Stimulated activated CD8-positive, alpha-beta memory T cell treated with anti-CD3 and anti-CD28 coated beads, Interleukin-15, amount 100 ng/mL, for 48 hours (primary cell): Measurements from ENCODE around the gene PDE2A.

ENCODE experiments used
- DNase-seq, 2 donors: peaks; one replicate each; pipeline ENCODE4 v3.0.0-alpha.2; 2020; ENCODE audit warnings: low read depth in 2 of 2

The PDE2A gene

DNA sequence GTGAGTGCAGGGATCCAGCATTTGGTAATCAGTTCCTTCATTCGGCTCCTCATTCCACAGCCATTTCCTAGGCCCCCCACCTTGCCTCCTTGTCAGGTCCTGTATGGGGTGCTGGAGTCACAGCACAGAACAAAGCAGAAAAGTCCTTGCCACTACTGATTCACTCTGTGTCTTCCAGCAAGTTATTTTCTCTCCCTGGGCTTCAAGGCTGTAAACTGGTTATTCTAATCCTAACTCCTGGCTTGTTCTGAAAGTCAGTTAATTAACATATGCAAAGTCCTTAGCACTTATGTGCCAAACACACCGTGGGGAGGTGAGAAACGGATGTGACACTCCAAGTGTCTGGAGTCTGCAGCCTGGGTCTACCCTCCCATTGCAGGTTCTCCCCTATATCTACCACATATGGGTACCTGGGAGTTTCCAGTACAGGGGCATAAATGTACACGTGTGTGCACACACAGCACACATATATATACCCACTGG, 30.6 kb upstream of the PDE2A start:
- no peak for DNase-seq

DNA sequence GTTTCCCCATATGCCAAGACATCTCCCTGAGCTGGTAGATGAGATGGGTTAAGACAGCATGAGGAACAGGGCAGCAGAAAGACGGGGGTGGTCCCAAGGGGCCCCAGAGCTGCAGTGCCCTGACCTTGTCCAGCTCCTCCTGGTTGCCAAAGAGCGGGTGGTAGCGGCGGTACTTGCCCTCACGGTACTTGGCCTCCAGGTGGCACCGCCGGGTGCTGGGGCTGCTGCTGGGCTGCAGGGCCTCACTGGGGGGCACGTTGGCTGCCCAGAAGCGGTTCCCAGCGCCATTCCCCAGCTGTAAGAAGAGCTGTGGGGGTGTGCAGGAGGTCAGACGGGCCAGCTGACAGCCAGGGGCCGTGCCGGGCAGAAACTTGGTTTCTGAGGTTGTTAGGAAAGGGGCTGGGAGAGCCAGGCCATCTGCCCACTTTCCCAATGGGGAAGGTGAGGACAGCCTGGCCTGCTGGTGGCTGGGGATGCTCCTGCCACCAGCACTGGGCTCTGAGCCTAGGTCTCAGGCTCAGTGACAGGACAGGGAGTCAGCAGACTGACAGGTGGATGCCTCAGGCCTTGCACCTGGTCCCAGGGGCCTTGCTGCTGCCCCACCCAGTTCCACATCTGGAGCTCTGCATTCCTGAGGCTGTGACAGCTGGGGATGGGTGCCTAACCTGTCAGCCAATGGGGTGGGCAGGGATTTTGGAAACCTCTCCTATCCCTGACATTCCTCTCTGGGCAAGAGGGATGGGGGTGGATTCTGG, 30.0 kb upstream of the PDE2A start:
- DNase-seq, result no peak

DNA sequence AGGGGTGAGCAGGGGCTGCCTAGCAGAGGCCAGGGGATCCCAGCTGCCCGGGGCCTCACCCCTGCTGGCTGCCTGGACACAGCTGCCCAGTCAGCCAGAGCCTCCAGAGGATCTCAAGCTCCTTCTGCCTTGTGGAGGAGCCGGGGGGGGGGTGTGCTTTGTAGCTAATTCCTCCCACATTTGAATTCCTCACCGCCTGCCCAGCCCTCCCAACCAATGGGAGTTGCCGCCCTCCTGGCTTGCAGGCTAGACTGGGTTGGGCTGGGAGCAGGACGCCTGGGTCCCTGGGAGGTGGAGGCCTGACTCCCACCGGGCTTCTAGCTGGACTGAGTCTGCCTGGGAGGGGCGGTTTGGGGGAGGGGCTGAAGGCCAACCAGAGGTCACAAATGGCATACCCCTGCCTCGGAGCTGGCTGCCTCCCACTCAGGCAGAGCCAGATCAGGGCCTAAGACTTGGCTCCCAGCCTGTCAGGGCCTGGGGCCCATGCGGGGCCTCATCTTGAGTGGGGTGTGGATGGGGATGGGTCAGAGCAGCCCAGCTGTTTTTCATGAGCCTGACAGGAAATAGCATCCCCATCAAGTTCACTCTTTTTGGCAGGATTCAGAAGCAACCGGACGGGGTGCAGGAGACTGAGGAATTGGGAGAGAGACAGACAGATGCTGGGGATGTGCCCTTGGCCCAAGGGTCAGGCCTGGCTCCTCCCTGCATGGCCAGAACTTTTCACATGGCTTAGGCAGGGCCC, 29.2 kb upstream of the PDE2A start:
- no peak for DNase-seq

DNA sequence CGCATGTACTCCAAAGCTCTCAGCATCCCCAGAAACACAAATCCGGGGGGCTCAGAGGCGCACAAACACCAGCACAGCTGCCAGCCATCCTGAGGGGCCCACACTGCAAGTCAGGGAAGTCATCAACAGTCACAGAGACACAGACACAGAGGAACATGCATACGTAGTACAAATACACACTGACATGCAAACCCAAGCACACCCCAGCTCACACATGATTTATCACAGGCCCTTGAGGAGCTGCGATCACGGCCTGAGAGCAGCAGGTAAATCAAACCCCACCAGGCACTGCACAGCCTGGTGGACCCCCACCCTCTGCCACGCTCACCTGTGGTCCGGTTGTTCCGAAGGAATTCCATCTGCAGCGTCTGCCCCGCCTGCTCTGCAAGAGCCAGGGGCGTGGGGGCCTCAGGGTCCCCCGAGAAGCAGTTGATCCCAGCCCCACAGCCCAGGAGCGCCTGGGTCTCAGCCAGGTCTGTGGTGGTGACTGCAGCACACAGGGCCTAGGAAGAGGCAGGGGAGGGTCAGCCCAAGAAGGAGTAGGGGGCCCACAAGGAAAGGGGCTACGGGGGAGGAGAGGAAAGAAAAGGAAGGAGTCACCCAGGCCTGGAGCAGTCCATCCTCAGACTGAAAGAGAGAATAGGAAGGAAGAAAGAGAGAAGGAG, 28.5 kb upstream of the PDE2A start:
- DNase-seq, result no peak

DNA sequence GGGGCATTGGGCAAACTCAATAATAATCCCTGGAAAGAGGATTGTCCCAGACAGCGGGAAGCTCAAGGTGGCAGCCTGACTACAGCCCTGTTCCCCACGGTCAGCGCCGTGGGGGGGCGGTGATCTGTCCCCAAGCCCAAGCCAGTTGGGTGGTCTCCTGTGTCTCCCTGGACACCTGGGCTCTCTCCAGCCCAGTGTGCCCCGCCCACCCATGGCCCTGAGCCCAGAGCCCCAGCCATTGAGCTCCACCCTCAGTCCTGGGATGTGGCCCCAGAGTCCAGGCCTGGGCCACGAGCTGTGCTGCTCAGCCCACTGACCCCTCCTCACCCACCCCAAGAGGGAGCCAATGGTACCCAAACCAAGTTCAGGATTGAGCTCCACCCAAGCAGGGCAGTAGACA, 27.9 kb upstream of the PDE2A start:
- DNase-seq, result no peak

DNA sequence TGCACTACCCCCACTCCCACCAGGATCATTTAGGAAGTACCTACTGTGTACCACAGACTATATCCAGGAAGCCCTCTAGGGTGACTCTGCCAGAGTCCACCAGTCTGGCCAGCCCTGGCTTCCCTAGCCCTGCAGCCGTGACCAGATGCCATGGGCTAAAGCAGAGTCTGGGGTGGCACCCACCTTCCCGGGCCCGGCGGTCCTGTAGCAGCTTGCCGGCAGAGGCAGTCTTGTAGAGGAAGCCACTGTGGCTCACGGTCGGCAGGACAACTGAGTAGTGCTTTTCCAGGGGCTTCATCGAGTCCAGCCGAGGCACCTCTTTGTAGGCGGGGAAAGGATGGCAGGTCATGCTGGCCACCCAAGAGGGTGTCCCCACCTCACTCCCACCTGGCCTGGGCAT, 27.2 kb upstream of the PDE2A start:
- DNase-seq, result no peak

DNA sequence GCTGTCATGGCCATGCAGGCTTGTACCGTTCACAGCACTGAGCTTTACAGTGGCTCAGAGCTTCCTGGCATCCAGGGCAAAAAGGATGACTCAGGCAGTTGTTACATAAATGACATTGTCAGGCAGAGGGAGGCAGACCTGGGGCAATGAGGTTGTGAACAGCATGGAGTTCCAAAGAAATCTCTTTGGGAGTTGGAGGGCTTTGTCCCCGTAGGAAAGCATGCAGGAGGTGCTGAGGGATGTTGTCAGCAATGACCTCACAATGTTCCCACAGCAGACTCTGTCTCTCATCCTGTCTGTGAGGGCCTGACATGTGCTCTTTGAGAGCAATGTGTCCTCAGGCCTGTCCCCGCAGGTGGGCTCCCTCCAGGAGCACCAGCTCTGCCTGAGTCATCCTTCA, 25.9 kb upstream of the PDE2A start:
- no peak for DNase-seq

DNA sequence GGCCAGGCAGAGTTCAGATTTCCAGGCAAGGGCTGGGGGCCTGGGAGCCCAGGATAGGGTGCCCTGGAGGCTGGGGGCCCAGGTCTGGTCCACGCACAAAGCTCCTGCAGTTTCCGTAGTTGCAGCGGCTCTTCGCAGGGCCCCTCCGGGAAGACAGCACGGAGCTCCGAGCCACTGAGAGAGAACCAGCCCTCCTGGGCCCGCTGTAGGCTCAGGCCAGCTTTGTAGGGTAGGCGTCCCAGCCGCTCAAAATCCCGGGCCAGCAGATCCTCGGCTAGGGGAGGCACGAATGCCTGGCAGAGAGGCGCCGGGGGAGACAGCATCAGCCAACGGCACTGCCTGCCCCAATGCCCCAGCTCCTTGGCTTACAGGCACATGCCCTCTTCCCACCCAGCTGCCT, 23.6 kb upstream of the PDE2A start:
- DNase-seq, result no peak

DNA sequence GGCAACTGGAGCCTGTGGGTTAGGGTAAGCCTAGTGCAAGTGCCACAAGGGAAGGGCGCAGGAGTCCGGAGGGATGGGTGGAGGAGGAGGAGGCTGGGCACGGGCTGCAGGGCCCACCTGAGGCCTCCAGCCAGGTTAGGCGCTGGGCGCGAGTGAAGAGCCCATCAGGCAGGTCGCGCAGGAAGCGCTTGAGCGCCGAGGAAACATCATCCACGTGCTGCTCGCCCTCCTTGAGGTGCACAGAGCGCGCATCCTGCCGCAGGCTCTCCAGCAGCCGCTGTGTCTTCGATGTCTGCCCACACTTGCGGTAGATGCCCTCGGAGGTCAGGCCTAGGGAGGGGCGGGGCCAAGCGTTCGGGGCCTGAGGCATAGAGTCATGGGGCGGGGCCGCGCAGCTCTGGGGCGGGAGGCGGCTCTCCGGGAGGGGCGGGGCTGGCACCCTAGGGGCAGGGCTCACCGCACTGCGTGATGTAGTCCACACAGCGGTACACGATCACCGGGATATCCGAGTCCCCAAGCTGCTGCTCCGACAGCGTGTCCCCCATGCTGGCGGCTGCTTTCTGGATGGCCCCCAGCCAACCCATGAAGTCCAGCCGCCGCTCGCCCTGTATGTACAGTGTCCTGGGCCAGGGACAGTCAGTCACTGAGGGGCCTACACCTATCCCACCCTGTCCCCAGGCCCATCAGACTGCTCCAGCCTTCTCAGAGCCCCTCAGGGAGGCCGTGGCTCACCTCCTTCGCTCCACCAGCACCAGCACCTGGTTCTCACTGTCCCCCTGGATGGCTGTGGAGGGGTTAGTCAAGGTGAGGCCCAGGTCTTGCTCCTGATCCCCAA, 22.9 kb upstream of the PDE2A start:
- no peak for DNase-seq

DNA sequence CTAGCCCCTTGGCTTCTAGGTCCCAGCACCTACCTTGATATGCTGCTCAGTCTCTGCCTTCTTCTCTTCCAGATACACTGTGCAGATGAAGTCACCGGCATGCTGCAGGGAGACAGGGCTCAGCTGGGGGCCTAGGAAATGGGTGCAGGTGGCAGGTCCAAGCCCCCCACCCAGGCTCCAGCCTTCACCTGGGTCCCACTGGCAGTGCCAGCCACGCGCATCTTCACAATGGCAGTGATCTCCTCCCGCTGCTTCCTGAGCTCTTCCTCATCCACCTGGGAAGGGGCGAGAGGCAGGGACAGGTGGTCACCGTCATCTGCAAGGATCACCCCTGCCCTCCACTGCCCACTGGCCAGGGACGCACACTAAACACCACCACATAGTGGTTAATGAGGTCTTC, 21.1 kb upstream of the PDE2A start:
- no peak for DNase-seq

DNA sequence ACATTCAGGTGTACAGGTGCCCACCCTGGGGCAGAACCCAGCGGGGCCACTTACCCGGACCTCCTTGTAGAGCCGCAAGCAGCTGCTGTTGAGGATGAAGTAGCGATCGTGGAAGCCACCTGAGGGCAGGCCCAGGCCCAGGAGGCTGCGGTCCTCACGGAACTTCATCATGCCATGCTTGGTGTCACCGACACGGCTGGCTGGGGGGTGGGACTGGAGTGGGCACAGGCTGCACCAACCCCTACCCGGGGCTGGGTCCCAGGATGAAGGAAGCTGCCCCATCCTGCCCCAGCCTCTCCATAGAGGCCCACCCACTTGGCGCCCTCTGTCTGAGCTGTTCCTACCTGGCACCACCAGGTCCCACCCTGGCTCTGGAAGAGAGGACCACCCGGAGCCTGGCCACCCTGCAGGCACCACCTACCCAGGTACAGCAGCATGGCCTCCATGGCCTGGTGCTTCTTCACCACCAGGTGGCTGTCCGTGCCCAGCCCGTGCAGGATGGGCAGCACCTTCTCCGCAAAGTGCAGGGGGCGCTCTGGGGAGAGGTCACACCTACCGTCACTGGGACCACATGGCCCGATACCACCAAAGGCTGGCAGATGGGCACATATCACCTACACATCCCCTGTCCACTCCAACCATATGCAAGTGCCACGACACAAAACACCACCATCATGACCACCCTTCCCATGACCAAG, 19.2 kb upstream of the PDE2A start:
- no peak for DNase-seq

DNA sequence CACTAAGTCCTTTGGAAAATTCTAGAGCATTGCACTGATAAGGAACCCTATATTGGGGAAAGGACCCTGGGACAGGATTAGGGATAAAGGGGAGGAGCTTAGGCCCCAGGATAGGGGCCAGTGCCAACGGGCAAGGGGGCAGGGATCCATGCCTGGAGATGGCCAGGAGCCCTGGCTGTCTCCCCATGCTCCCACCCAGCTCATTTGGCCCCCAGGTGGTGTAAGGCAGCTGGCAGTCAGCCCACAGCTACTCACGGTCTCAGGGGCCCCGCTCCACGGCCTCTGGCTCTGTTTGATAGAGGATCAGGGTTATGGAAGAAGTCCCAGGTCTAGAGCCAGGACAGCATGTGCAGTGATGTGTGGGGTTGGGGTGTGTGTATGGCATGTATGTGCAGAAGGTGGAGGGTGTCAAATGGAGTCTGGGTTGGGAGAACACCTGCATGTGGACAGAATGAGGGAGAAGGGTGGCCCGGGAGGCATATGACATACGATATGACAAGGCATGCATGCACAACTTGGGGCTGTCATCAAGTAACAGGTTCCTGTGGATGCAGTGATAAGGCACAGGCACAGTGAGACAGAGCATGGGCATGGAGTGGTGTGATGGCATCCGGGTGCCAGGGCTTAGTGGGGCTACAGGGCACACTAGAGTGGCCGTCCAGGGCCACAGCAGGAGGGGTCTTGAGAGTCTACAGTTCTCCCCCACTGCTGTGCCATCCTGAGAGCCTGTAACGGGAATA, 18.4 kb upstream of the PDE2A start:
- DNase-seq, result no peak

DNA sequence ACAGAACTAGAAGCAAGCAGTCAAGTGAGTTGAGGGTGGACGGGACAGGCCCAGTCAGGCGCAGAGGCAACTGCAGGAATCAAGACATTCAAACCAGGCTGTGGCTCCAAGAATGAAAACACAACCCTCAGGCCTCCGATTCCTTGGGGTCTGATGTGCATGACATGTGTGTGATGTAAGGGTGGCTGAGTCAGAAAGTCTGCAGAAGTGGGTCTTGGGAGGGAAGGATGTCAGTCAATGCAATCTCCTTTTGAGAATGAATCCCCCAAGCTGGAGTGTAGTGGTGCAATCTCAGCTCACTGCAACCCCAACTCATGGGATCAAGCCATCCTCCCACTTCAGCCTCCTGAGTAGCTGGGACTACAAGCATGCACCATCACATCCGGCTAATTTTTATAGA, 15.9 kb upstream of the PDE2A start:
- no peak for DNase-seq

DNA sequence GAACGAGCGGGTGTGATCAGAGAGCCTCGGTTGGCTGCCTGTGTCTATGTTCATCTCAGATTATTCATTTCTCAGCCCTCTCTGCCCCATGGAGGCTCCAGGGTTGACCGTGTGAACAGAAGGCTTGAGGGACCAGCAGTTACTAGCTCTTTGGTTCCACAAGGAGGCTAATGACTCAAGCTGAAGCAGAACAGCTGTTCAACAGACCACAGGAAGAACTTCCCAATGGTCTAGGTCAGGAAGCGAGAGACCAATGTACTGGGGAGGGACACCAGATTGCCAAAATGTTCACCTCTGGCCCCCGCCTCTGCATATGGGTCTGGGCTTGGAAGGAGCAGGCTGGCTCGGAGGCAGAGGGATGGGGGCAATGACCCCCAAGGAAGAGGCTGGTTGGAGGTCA, 14.7 kb upstream of the PDE2A start:
- DNase-seq, result no peak

DNA sequence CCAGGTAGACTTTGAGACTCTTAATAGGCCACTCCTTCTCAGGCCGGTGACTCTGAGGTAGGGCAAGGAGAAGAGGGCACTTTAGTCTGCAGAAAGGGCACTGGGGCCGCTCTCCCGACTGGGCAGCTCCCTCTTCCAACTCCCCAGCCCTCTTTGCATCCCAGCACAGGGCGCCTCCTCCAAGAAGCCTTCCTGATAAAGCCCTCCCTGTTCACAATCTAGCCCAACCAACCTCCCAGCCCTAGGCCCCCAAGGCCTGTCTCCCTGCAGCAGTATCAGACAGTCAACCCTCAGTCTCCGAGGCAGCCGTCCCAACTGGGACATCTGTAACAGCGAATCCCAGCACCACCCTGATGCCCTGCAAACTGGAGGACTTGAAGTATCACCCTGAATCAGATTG, 14.3 kb upstream of the PDE2A start:
- DNase-seq, result no peak

DNA sequence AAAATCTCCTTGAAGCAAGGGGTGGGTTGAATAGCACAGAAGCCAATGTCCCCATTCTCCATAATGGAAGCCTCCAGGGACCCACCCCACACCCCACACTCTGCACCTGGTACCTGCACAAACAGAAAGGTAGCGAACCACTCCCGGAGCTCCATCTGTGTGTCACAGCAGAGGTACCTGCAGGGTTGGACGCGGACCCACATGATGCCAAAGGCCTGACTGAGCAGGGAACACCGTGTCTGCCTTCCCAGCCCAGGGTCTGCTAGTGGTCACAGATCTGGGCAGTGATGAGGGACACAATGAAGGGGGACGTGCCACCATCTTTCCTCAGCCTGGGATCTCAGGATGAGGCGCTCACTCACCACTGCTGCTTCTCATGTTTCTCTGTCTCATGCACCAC, 13.1 kb upstream of the PDE2A start:
- DNase-seq, result no peak

DNA sequence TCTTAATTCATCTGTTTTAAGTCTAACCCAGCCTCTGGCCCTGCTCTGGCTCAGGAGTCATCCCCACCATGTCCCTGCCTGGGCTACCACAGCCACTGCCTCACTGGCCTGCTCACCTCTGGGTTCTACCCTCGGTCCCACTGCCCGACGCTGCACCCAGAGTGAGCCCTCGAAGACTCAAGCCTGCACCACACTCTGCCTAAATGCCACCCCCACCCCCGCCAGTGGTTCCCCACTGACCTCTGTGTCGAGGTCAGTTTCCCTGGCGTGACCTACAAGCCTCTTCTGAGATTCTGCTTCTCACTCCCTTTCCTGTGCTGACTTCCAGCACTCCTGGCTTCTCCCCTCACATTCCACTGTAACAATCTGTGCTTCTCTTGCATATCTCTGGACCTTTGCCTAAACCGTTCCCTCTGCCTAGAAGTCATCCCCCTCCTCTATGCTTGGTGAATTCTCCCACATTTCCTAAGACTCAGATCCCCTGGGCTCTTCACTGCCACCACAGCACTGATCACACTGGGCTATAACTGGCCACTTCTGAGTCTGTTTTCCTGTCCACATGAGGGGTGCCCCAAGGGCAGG, 12.5 kb upstream of the PDE2A start:
- no peak for DNase-seq

DNA sequence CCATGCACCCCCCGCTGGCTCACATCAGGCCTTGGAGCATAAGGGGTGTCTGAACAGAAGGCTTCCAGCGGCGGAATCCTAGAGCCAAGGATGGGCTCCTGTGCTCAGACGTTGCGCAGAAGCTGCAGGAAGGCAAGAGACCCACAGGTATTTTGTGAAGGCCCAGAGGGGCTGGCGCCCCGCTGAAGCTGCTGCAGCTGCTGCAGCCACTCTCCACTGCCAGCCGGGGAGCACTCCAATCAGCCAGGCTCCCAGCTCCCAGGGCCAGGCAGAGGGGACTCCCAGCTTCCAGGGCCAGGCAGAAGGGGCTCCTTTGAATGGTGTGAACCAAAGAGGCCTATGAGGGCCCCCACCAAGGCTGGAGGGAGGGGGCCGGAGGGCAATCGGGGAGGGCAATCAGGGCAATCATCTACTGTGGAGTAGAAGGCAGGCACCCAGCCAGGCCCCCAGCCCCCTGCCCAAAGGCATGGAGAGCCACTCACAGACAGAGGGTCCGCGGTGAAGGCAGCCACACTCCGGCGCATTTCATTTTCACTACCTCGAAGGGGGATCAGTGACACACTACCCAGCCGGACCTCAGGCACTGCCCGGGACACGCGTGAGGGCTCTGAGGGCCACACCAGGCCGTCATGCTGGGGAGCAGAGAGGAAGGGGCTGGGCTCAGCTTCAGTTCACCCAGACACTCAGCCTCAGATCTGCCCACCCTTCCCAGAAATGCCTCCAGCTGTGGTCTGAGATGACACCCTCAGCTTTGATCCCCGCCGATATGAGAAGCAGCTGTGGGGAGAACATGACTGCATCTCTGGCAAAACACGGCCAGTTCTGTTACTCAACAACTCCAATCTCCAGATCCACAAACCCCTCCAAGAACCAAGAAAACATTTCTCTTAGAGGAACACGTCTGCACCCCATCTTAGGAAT, 11.6 kb upstream of the PDE2A start:
- peak; percentile 57 to 63 for DNase-seq

DNA sequence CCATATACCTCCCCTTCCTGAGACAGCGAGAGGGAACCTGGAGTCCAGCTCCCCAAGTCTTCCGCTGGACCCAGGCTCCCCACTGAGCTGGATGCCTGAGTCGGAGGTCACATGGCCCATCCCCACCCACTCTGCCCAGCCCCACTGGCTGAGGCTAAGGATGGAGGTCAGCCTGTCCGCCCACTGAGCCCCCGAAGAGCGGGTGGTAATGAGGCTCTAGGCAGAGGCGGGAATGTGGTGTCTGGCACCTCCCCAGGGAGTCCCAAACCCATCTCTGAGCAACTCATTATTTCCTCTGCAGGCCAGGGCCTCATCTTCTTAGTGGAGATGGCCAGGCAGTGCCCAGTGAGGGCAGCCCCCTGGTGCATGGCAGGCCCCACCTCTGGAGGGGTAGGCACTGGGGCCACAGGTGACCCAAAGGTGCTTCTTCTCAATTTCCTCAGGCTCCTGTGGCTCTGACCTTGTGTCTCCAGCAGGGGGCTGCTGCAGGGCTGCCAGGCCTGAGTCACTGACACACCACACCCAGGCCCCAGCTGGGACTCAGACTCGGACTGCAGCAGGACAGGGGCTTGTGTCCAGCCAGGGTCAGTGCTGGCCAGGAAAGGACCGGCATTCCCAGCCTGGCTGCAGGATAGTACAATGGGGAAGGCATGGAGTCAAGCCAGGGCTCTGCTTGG, 10.2 kb upstream of the PDE2A start:
- peak; percentile 28 to 42 for DNase-seq
